HFFc6 (cell line): ENCODE measurements around the gene UBAC2. TPM values are rescaled to one million over a fixed set of nuclear protein-coding genes. Genes with fewer than 3 reads are reported as not detected.

Experiments used
- DNase-seq: peaks from one replicate; pipeline ENCODE4 v3.0.0-alpha.2; 2018
- H3K27ac Mint-ChIP-seq: 2 replicates; pipeline ENCODE4 v1.8.0; 2020; ENCODE audit warnings: mild to moderate bottlenecking, mixed read lengths
- H3K27me3 Mint-ChIP-seq: 2 replicates; pipeline ENCODE4 v1.8.0; 2021; ENCODE audit warnings: mild to moderate bottlenecking, moderate library complexity, mixed read lengths; ENCODE audit not compliant: insufficient read depth
- H3K36me3 Mint-ChIP-seq: 2 replicates; pipeline ENCODE4 v1.8.0; 2021; ENCODE audit warnings: low read depth, mixed read lengths
- H3K4me1 Mint-ChIP-seq: 2 replicates; pipeline ENCODE4 v1.8.0; 2020; ENCODE audit warnings: low read depth, mixed read lengths
- H3K4me3 Mint-ChIP-seq: 2 replicates; pipeline ENCODE4 v1.8.0; 2020; ENCODE audit warnings: mild to moderate bottlenecking, moderate library complexity, mixed read lengths
- H3K9me3 Mint-ChIP-seq: 2 replicates; pipeline ENCODE4 v1.8.0; 2020; ENCODE audit warnings: mild to moderate bottlenecking, mixed read lengths
- total RNA-seq, 6 experiments: library from RNA; stranded (reverse); fragmentation: NEBNext Ultra II Directional; extraction: Animal tissue kit (Norgen Biotek cat#: 25700); gene quantifications; 2 replicates in 1 of 6; 3 replicates in 5 of 6; pipeline ENCODE4 v1.2.3, GENCODE V29; 2021
- TF ChIP-seq, protein P1 (sequence below): fragments of 200-600 bp; sonication (generic); IDR thresholded peaks from 2 replicates; pipeline ENCODE4 v1.5.0; 2021; ENCODE audit warnings: antibody characterized with exemption, mild to moderate bottlenecking

Gene UBAC2
- total RNA-seq, 6 experiments from 2014 or later = 38.8 to 53.5 (median 46.4) TPM

DNA sequence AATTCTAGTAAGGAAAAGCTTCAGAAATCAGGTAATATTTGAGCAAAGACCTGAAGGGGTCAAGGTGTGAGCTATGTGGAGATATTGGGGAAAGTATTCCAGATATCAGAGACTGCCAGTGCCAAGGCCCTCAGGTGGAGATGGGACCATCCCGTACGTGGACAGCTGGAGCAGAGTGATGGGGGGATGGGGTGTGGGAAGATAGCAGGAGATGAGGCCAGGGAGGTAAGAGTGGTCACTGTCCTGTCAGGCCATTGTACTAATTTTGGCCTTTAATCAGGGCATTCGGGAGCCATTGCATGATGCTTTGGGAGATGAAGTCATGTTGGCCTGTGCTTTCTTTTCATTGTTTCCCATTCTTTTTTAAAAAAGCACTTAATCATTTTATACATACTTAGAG, 70.6 kb downstream of the UBAC2 start:
- Mint-ChIP-seq H3K27me3 (peaks cover 2% of the 10 kb centered on the region), H3K36me3 (peaks cover 8% of the 10 kb centered on the region), H3K27ac (no peak overlapping the region), H3K4me3 (no peak overlapping the region), H3K9me3 (no peaks in the 10 kb centered on the region), H3K4me1 (peaks cover 13% of the 10 kb centered on the region)
- TF ChIP-seq, protein P1, sequence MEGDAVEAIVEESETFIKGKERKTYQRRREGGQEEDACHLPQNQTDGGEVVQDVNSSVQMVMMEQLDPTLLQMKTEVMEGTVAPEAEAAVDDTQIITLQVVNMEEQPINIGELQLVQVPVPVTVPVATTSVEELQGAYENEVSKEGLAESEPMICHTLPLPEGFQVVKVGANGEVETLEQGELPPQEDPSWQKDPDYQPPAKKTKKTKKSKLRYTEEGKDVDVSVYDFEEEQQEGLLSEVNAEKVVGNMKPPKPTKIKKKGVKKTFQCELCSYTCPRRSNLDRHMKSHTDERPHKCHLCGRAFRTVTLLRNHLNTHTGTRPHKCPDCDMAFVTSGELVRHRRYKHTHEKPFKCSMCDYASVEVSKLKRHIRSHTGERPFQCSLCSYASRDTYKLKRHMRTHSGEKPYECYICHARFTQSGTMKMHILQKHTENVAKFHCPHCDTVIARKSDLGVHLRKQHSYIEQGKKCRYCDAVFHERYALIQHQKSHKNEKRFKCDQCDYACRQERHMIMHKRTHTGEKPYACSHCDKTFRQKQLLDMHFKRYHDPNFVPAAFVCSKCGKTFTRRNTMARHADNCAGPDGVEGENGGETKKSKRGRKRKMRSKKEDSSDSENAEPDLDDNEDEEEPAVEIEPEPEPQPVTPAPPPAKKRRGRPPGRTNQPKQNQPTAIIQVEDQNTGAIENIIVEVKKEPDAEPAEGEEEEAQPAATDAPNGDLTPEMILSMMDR = no peak
- DNase-seq = no peak

- TF ChIP-seq, protein P1 = no peak
Observed at GRCh38 chr13:99272481-99272880, 71.8 kb downstream of the UBAC2 start.

GRCh38 chr13:99273128-99273527, 72.5 kb downstream of the UBAC2 start:
- H3K27me3 Mint-ChIP-seq = no peaks in the 10 kb centered on the region; the same call in 1 of the 2 replicates
- no peak for DNase-seq
- no peaks in the 10 kb centered on the region for H3K9me3 Mint-ChIP-seq
- H3K27ac Mint-ChIP-seq = no peak overlapping the region
- peaks cover 13% of the 10 kb centered on the region for H3K4me1 Mint-ChIP-seq
- no peak overlapping the region for H3K4me3 Mint-ChIP-seq
- peaks cover 8% of the 10 kb centered on the region for H3K36me3 Mint-ChIP-seq
- TF ChIP-seq, protein P1 = no peak

More at GRCh38 chr13:99272481-99272880, 71.8 kb downstream of the UBAC2 start:
- H3K9me3 Mint-ChIP-seq = no peaks in the 10 kb centered on the region
- DNase-seq = no peak
- peaks cover 13% of the 10 kb centered on the region for H3K4me1 Mint-ChIP-seq
- H3K4me3 Mint-ChIP-seq = no peak overlapping the region
- H3K27me3 Mint-ChIP-seq = peaks cover 2% of the 10 kb centered on the region
- peaks cover 8% of the 10 kb centered on the region for H3K36me3 Mint-ChIP-seq
- no peak overlapping the region for H3K27ac Mint-ChIP-seq

- no peak overlapping the region for H3K4me3 Mint-ChIP-seq
- TF ChIP-seq, protein P1 = no peak
- H3K9me3 Mint-ChIP-seq = no peaks in the 10 kb centered on the region
- H3K4me1 Mint-ChIP-seq = peaks cover 15% of the 10 kb centered on the region
- peak overlapping the region; percentile 34 for H3K27ac Mint-ChIP-seq
- peaks cover 8% of the 10 kb centered on the region for H3K36me3 Mint-ChIP-seq
- no peaks in the 10 kb centered on the region; the same call in 1 of the 2 replicates for H3K27me3 Mint-ChIP-seq
- DNase-seq = peak; percentile 69
Observed at GRCh38 chr13:99275093-99275469, 74.4 kb downstream of the UBAC2 start.

- peaks cover 23% of the 10 kb centered on the region for H3K4me1 Mint-ChIP-seq
- DNase-seq = no peak
- H3K4me3 Mint-ChIP-seq = no peak overlapping the region
- TF ChIP-seq, protein P1 = 0 out of 2 replicates have a peak, but pooled peaks have one; percentile 12
- no peaks in the 10 kb centered on the region for H3K9me3 Mint-ChIP-seq
- peaks cover 8% of the 10 kb centered on the region for H3K36me3 Mint-ChIP-seq
- no peak overlapping the region for H3K27ac Mint-ChIP-seq
- no peaks in the 10 kb centered on the region; the same call in 1 of the 2 replicates for H3K27me3 Mint-ChIP-seq
Observed at GRCh38 chr13:99276706-99277105, 76.1 kb downstream of the UBAC2 start.

DNA sequence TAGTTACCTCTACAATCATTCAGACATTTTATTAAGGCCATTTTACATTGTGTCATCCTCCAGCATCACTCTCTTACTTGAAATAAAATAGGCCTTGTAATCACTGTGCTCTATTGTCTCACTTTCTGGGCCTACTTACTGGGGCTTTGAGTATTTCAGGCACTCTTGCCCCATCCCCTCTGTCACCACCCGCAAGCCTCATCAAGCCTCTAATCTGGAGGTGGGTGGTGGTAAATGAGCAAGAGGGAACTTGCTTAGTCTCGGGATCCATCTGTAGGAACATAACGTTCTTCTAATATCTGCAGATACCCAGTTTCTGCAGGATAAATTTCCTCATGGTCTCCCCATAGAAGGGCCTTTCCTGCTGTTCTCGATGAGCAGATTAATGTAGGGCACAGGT, 77.0 kb downstream of the UBAC2 start:
- Mint-ChIP-seq H3K27ac (no peak overlapping the region), H3K27me3 (no peaks in the 10 kb centered on the region; the same call in 1 of the 2 replicates), H3K9me3 (no peaks in the 10 kb centered on the region), H3K36me3 (no peaks in the 10 kb centered on the region), H3K4me3 (no peak overlapping the region), H3K4me1 (peaks cover 32% of the 10 kb centered on the region)
- DNase-seq = no peak
- TF ChIP-seq, protein P1 = no peak
